ENCODE data around the gene LRRC10. TPM values are rescaled to one million over a fixed set of nuclear protein-coding genes. Genes with fewer than 3 reads are reported as not detected.

Gene LRRC10
- polyA plus RNA-seq, 12 donors = 0.07 to 0.11 (median 0.08) TPM; not detected in 9

DNA sequence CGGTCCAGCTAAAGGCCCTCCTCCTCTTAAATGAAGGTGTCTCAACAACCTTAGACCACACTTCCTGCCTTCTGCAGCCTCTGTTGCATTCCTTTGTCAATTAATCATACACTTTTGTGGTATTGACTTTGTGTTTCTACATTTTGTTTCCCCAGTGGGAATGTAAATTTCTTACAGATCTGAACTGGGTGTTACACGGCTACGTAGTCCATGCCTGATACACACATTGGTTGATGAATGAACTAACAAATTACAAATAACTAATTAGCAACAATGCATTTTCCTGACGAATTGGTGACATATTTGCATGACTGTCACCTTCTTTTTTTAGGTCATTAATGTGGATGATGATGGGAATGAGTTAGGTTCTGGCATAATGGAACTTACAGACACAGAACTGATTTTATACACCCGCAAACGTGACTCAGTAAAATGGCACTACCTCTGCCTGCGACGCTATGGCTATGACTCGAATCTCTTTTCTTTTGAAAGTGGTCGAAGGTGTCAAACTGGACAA is 40.6 kb downstream of the LRRC10 start:
- DNase-seq = no peak

DNA sequence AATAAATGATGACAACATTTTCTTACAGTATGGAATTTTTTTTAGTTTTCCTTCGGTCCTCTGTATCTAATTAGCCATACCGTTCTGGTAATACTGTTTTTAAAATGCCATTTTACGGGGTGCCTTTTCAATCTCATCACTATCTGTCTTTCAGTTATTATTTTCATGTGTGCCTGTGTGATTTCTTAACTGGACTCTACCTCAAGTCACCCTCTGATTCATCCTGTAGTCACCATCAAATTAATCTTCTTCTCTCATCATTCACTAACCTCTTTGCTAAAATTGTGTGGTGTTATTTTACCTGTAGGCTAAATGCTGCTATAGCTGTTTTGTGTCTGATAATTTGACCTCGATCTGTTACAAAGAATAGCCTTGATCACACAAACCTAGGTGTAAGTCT is 41.5 kb downstream of the LRRC10 start:
- no peak for DNase-seq

DNA sequence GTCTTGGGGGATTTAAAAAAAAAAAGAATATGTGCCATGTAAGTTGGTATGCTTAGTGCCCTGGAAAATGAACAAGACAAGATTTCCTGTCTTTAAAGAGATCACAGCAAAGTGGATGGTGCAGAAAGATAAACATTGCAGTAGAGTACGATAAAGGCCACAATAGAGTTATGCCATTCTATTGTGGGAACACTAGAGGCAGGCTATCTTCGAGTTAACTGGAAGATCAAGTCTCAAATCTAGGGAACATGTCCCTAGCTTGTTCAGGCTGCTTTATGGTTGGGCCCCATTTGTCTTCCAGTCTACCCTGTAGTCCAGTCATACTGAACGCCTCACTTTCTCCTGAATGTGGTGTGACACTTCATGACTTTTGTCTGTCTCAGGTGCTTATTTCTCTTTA is 44.1 kb downstream of the LRRC10 start:
- no peak for DNase-seq

DNA sequence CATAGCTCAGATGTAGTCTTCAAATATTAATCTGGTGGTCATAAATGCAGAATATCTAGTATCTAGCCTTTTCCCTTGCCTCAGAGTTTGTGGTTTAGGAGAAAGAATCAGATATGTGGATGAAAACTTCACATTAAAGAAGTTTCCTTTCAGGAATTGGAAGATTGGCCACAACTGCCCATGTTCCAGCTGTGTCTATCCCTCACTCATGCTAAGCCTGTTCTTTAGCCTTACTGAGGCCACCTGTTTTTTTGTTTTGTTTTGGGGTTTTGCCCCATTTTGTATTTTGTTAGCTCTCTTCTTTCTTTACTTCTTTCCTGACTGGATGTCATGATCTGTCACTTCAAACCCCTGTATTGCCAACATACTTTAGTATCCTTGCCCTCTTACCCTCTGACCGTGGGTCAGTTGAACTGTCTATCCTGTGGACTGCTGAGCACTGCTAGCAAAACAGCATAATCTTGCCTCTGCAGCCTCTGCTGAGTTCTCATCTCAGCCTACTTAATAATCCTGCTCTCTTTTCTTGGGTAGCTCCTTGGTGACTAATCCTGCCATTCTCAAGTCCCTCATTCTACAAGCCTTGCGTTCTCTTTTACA is 47.4 kb downstream of the LRRC10 start:
- DNase-seq = no peak

Other genes starting within 250 kb of the LRRC10 start
- 10 to 100 TPM in 11 of 12 donors, not detected in 1; 19.9 to 29.6 (median 22.4) TPM for gene FRS2, start 140.5 kb downstream of the LRRC10 start, polyA plus RNA-seq (ENCODE audit: insufficient read length in 12 of 12)
- gene CCT2, start 25.4 kb downstream of the LRRC10 start, polyA plus RNA-seq (ENCODE audit: insufficient read length in 12 of 12) = 100 to 1,000 TPM in 11 of 12 donors, not detected in 1; 138 to 223 (median 196) TPM
- gene BEST3, start 88.4 kb upstream of the LRRC10 start, polyA plus RNA-seq (ENCODE audit: insufficient read length in 12 of 12) = 100 to 1,000 TPM in 1 of 12 donors, 10 to 100 TPM in 10, not detected in 1; 28.8 to 120 (median 56.8) TPM
- 10 to 100 TPM in 9 of 12 donors, 1 to 10 TPM in 2, not detected in 1; 8.3 to 24.3 (median 11.7) TPM for gene RAB3IP, start 128.0 kb upstream of the LRRC10 start, polyA plus RNA-seq (ENCODE audit: insufficient read length in 12 of 12)
- gene MYRFL, start 214.3 kb upstream of the LRRC10 start, polyA plus RNA-seq (ENCODE audit: insufficient read length in 12 of 12) = 1 to 10 TPM in 1 of 12 donors, under 1 TPM in 9, not detected in 2; 0.23 to 1.9 (median 0.41) TPM

Data from muscle of arm (tissue), 12 donors.